OCI-LY3 (cell line): ENCODE measurements around the gene SPDYE1.
"Not testable (repeated sequence)": the region's sequence is repeated elsewhere in the genome, so short reads cannot be mapped to it uniquely, and the experiment has no call there.

Source experiments
- H2AFZ ChIP-seq: fragments of 200-600, 300-600 bp; shearing (Covaris generic); 2 replicates; pipeline ENCODE4 v1.6.0; 2014; ENCODE audit warnings: antibody characterized with exemption, low read depth, low read length
- H3K27ac ChIP-seq: fragments of 200-600, 300-600 bp; sonication (generic); 2 replicates; pipeline ENCODE4 v1.5.1; 2014; ENCODE audit warnings: mild to moderate bottlenecking, low read length, moderate library complexity, mixed read lengths
- H3K27me3 ChIP-seq: fragments of 200-600, 300-600 bp; sonication (generic); 2 replicates; pipeline ENCODE4 v1.6.1; 2014; ENCODE audit warnings: low read depth, low read length, mixed read lengths
- H3K36me3 ChIP-seq: fragments of 200-600, 300-600 bp; sonication (generic); replicated peaks from 2 replicates; pipeline ENCODE3; 2014; ENCODE audit warnings: low read depth, low read length, mixed read lengths
- H3K4me1 ChIP-seq: fragments of 300-600, 200-600 bp; sonication (generic); 2 replicates; pipeline ENCODE4 v1.6.1; 2014; ENCODE audit warnings: low read length, mixed read lengths
- H3K4me2 ChIP-seq: fragments of 200-600, 300-600 bp; sonication (generic); 2 replicates; pipeline ENCODE4 v1.6.1; 2014; ENCODE audit warnings: low read length, mixed read lengths
- H3K4me3 ChIP-seq: fragments of 300-600, 200-600 bp; sonication (generic); 2 replicates; pipeline ENCODE4 v1.5.1; 2014; ENCODE audit warnings: antibody characterized with exemption, mild to moderate bottlenecking, low read length, moderate library complexity
- H3K79me2 ChIP-seq: fragments of 300-600, 200-600 bp; shearing (Covaris generic); 2 replicates; pipeline ENCODE4 v1.6.1; 2014; ENCODE audit warnings: mild to moderate bottlenecking, low read length, mixed read lengths
- H3K9ac ChIP-seq: fragments of 300-600, 200-600 bp; shearing (Covaris generic); 2 replicates; pipeline ENCODE4 v1.6.0; 2014; ENCODE audit warnings: mild to moderate bottlenecking, low read length, moderate library complexity
- H3K9me3 ChIP-seq: fragments of 200-600, 300-600 bp; shearing (Covaris generic); 2 replicates; pipeline ENCODE4 v1.6.1; 2014; ENCODE audit warnings: low read length, mixed read lengths; ENCODE audit not compliant: insufficient read depth
- H4K20me1 ChIP-seq: fragments of 200-600, 300-600 bp; sonication (generic); 2 replicates; pipeline ENCODE4 v1.6.1; 2016; ENCODE audit warnings: low read length, mixed read lengths; ENCODE audit not compliant: insufficient read depth
- TF ChIP-seq, protein P1 (sequence below): fragments of 200-600, 300-600 bp; sonication (generic); IDR thresholded peaks from 2 replicates; pipeline ENCODE4 v1.5.1; 2014; ENCODE audit warnings: antibody characterized with exemption, low read length, low read depth

SPDYE1 gene

DNA sequence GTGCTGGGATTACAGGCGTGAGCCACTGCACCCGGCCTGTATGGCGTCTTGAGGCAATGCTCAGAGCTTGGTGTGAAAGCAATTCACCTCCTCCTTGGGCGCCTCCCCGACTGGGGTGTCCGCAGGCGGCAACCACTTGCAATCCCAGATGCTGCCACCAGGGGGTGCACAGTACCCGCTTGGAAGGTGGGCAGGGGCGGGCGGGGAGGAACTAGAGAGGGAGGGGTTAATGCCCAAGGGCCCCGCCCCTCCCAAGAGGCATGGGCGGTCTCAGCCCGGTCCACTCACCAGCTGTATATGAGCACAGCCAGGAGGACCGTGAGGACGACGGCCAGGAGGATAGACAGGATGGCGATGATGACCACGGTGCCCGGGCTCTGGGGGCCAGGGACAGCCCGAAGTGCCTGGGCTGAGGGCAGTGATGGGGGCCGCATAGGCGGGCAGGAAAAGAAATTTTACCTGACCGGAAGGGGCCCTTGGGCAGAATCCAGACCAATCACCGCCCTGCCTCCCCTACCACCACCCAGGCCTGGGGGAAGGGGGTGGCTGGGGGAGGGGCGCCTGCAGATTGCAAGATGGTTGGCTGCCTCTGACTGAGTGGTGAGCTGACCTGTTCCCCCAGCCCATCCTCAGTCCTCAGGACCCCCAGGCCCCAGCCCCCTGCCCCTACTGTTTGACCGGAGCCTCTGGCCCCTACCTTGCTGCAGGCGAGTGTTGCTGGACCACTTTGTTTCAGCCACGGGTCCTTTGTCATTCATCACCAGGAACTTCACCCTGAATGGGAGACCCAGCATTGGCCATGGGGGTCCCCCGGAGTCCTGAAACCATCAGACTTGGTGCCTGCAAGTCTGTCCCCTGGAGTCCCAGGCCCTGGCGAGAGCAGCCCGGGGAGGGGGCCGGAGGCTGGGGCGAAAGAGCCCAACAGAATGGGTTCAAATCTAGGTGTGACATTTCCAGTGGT, 11.5 kb upstream of the SPDYE1 start:
- H3K79me2 ChIP-seq, H3K4me1 ChIP-seq, H4K20me1 ChIP-seq, H3K27ac ChIP-seq, H3K9me3 ChIP-seq, H3K9ac ChIP-seq, H2AFZ ChIP-seq, H3K27me3 ChIP-seq, H3K36me3 ChIP-seq: not testable (repeated sequence)
- Histone ChIP-seq H3K4me2 (peak overlapping the region; percentile 71), H3K4me3 (peak overlapping the region; percentile 70)
- TF ChIP-seq, protein P1, sequence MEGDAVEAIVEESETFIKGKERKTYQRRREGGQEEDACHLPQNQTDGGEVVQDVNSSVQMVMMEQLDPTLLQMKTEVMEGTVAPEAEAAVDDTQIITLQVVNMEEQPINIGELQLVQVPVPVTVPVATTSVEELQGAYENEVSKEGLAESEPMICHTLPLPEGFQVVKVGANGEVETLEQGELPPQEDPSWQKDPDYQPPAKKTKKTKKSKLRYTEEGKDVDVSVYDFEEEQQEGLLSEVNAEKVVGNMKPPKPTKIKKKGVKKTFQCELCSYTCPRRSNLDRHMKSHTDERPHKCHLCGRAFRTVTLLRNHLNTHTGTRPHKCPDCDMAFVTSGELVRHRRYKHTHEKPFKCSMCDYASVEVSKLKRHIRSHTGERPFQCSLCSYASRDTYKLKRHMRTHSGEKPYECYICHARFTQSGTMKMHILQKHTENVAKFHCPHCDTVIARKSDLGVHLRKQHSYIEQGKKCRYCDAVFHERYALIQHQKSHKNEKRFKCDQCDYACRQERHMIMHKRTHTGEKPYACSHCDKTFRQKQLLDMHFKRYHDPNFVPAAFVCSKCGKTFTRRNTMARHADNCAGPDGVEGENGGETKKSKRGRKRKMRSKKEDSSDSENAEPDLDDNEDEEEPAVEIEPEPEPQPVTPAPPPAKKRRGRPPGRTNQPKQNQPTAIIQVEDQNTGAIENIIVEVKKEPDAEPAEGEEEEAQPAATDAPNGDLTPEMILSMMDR, result peak; percentile 29

- not testable (repeated sequence) for H3K9ac ChIP-seq, H3K27me3 ChIP-seq, H3K4me1 ChIP-seq, H4K20me1 ChIP-seq, H3K9me3 ChIP-seq, H3K4me2 ChIP-seq, H3K4me3 ChIP-seq, H2AFZ ChIP-seq, H3K27ac ChIP-seq, H3K79me2 ChIP-seq, H3K36me3 ChIP-seq
Observed at GRCh38 chr7:43987476-43987875, 10.2 kb upstream of the SPDYE1 start.

- not testable (repeated sequence) for H3K27me3 ChIP-seq, H4K20me1 ChIP-seq, H3K36me3 ChIP-seq, H3K4me2 ChIP-seq, H3K27ac ChIP-seq, H3K4me3 ChIP-seq, H3K9ac ChIP-seq, H3K9me3 ChIP-seq, H3K79me2 ChIP-seq, H2AFZ ChIP-seq
- H3K4me1 ChIP-seq, result peaks cover 11% of the 10 kb centered on the region
Observed at GRCh38 chr7:43990011-43990585, 7.6 kb upstream of the SPDYE1 start.

DNA sequence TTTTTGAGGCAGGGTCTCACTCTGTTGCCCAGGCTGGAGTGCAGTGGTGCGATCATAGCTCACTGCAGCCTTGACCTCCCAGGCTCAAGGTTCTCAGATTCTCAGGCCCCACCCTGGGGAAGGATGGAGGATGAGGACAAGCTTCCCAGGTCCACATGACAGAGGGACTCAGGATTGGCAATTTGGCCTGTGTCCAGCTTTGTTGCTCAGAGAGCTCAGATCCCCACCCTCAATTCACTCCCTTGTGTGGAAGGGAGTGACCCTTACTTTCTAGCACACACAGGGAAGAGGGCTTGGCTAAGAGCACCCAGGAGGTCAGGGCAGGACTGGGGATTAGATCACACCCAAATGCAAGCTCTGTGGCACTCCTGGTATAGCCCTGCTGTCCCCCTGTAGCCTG, 6.9 kb upstream of the SPDYE1 start:
- H3K27me3 ChIP-seq, H3K9ac ChIP-seq: not testable (repeated sequence)
- H3K4me1 ChIP-seq, result peaks cover 11% of the 10 kb centered on the region

GRCh38 chr7:43992896-43993295, 4.8 kb upstream of the SPDYE1 start:
- not testable (repeated sequence) for H2AFZ ChIP-seq, H3K9me3 ChIP-seq, H3K79me2 ChIP-seq, H4K20me1 ChIP-seq, H3K36me3 ChIP-seq, H3K9ac ChIP-seq, H3K27me3 ChIP-seq
- H3K4me2 ChIP-seq, result peak overlapping the region; percentile 53
- H3K4me1 ChIP-seq, result peaks cover 11% of the 10 kb centered on the region
- peak overlapping the region; percentile 60 for H3K27ac ChIP-seq
- peak overlapping the region; percentile 38 for H3K4me3 ChIP-seq

More for the DNA sequence above, 6.9 kb upstream of the SPDYE1 start:
- H3K36me3 ChIP-seq, H4K20me1 ChIP-seq, H3K4me2 ChIP-seq, H3K4me3 ChIP-seq, H3K79me2 ChIP-seq, H3K9me3 ChIP-seq, H2AFZ ChIP-seq, H3K27ac ChIP-seq: not testable (repeated sequence)

DNA sequence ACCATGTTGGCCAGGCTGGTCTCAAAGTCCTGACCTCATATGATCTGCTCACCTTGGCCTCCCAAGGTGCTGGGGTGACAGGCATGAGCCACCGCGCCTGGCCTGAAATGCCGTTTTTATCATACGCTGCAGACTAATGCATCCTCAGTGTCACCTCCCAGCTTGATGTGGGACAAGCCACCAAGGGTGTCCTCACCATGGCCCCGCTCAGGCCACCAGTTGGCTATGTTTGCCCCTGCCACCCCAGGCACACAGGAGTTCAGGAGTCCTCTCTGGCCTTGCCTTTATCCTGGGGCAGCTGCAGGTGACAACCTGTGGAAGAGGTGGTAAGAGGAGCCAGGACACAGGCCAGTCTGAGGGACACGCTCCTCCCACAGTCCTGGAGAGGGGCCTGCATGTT, 3.0 kb upstream of the SPDYE1 start:
- peaks cover 11% of the 10 kb centered on the region for H3K4me1 ChIP-seq
- not testable (repeated sequence) for H2AFZ ChIP-seq, H3K79me2 ChIP-seq, H3K36me3 ChIP-seq, H3K9me3 ChIP-seq, H3K9ac ChIP-seq, H3K27ac ChIP-seq, H3K4me2 ChIP-seq, H4K20me1 ChIP-seq, H3K4me3 ChIP-seq, H3K27me3 ChIP-seq

DNA sequence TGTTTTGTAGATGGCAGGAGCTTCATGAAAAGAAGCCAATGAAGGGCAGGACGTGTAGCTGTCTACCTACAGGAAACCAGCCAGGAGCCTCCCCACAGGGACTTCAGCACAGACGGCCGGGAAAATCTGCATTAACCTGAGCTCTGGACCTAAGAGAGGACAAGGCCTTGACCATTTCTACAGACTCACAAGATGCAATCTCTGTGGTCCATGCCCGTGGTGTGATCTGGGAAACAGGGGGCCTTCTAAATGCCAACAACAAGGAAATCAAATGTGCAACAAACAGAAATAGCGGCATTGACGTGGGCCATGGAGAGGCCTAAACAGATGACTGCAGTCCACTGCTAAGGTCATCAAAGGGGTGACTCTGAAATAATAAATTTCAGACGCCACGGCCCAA, 14.4 kb downstream of the SPDYE1 start:
- not testable (repeated sequence) for H4K20me1 ChIP-seq, H2AFZ ChIP-seq, H3K36me3 ChIP-seq, H3K79me2 ChIP-seq, H3K4me2 ChIP-seq, H3K27me3 ChIP-seq, H3K27ac ChIP-seq, H3K9me3 ChIP-seq, H3K9ac ChIP-seq, H3K4me3 ChIP-seq, H3K4me1 ChIP-seq

- H3K9ac ChIP-seq, H3K9me3 ChIP-seq, H2AFZ ChIP-seq, H3K4me3 ChIP-seq, H3K27ac ChIP-seq, H4K20me1 ChIP-seq, H3K27me3 ChIP-seq, H3K36me3 ChIP-seq, H3K4me2 ChIP-seq, H3K4me1 ChIP-seq: not testable (repeated sequence)
- peaks cover 13% of the 10 kb centered on the region for H3K79me2 ChIP-seq
Observed at GRCh38 chr7:44015090-44015489, 17.4 kb downstream of the SPDYE1 start.
